SK-N-SH (cell line): Measurements from ENCODE around the gene HLA-DMA. TPM values are rescaled to one million over a fixed set of nuclear protein-coding genes. Genes with fewer than 3 reads are reported as not detected.

Source experiments
- CTCF ChIA-PET: fragments of 300-600, 350-600 bp; formaldehyde crosslinking; extraction: SDS; loops from one replicate; lab custom pipeline; 2021; lab: Yijun Ruan, JAX
- POLR2A ChIA-PET: fragments of 350-600 bp; sonication (Branson Sonifier 250); formaldehyde crosslinking; extraction: SDS; loops from one replicate; lab custom pipeline; 2020; ENCODE audit warnings: antibody characterized with exemption, inconsistent platforms; lab: Yijun Ruan, JAX
- DNase-seq: peaks from one replicate; pipeline ENCODE4 v3.0.0; 2012
- H2AFZ ChIP-seq: fragments of 200-600 bp; sonication (generic); 2 replicates; pipeline ENCODE4 v1.8.1; 2016; ENCODE audit warnings: antibody characterized with exemption, mild to moderate bottlenecking, low read depth
- H3F3A ChIP-seq: fragments of 200-600 bp; sonication (generic); replicated peaks from 2 replicates; pipeline ENCODE3; 2016; ENCODE audit warnings: antibody characterized with exemption, mild to moderate bottlenecking; ENCODE audit not compliant: insufficient read depth
- H3K27ac ChIP-seq, 2 experiments: fragments of 200-500 bp in 1 of 2; fragments of 200-600 bp in 1 of 2; sonication (Bioruptor generic) in 1 of 2; sonication (generic), shearing (Covaris generic) in 1 of 2; 2 replicates each; pipeline versions ENCODE4 v1.5.1 to v1.6.1; 2014 to 2016; ENCODE audit warnings: low read depth in 2 of 2, inconsistent platforms in 1 of 2, low read length in 1 of 2, mild to moderate bottlenecking in 1 of 2, mixed read lengths in 1 of 2
- H3K27me3 ChIP-seq: fragments of 200-600 bp; sonication (generic), shearing (Covaris generic); 2 replicates; pipeline ENCODE4 v1.6.1; 2016; ENCODE audit warnings: mixed run types; ENCODE audit not compliant: insufficient read depth
- H3K36me3 ChIP-seq, 2 experiments: fragments of 200-500 bp in 1 of 2; fragments of 200-600 bp in 1 of 2; sonication (Bioruptor generic) in 1 of 2; sonication (generic) in 1 of 2; replicated peaks in 1 of 2; 2 replicates each; pipeline versions ENCODE3 to v1.5.1; 2014 to 2016; ENCODE audit warnings: low read length in 1 of 2, mild to moderate bottlenecking in 1 of 2; ENCODE audit not compliant: insufficient read depth in 2 of 2, control insufficient read depth in 1 of 2
- H3K4me1 ChIP-seq, 2 experiments: fragments of 200-500 bp in 1 of 2; fragments of 200-600 bp in 1 of 2; sonication (Bioruptor generic) in 1 of 2; sonication (generic), shearing (Covaris generic) in 1 of 2; 2 replicates each; pipeline versions ENCODE4 v1.5.1 to v1.6.1; 2014 to 2016; ENCODE audit warnings: low read depth in 1 of 2, low read length in 1 of 2, mixed run types in 1 of 2; ENCODE audit not compliant: insufficient read depth in 2 of 2, control insufficient read depth in 1 of 2
- H3K4me2 ChIP-seq: fragments of 200-600 bp; sonication (generic), shearing (Covaris generic); 2 replicates; pipeline ENCODE4 v1.6.1; 2017; ENCODE audit warnings: mixed run types
- H3K4me3 ChIP-seq, 2 experiments: fragments of 200-500 bp in 1 of 2; fragments of 200-600 bp in 1 of 2; sonication (Bioruptor generic) in 1 of 2; sonication (generic), shearing (Covaris generic) in 1 of 2; 2 replicates each; pipeline versions ENCODE4 v1.5.1 to v1.8.1; 2014 to 2016; ENCODE audit warnings: low read depth in 2 of 2, inconsistent platforms in 1 of 2, low read length in 1 of 2, mild to moderate bottlenecking in 1 of 2, mixed read lengths in 1 of 2, moderate library complexity in 1 of 2
- H3K79me2 ChIP-seq: fragments of 200-600 bp; sonication (generic); 2 replicates; pipeline ENCODE4 v1.8.1; 2017; ENCODE audit warnings: mild to moderate bottlenecking; ENCODE audit not compliant: insufficient read depth
- H3K9ac ChIP-seq: fragments of 200-600 bp; sonication (generic); 2 replicates; pipeline ENCODE4 v1.6.1; 2017; ENCODE audit warnings: mixed run types
- H3K9me2 ChIP-seq: fragments of 200-600 bp; sonication (generic); 2 replicates; pipeline ENCODE4 v1.6.1; 2017; ENCODE audit warnings: mixed run types
- H3K9me3 ChIP-seq: fragments of 200-600 bp; sonication (generic); 2 replicates; pipeline ENCODE4 v1.6.1; 2017; ENCODE audit warnings: mixed run types, mild to moderate bottlenecking, moderate library complexity
- H4K20me1 ChIP-seq: fragments of 200-600 bp; sonication (generic); 2 replicates; pipeline ENCODE4 v1.6.1; 2017; ENCODE audit warnings: mild to moderate bottlenecking, mixed run types; ENCODE audit not compliant: insufficient read depth
- ELF1 ChIP-seq: IDR thresholded peaks from 2 replicates; pipeline ENCODE4 v1.4.0; 2012
- EP300 ChIP-seq, 2 experiments: IDR thresholded peaks; 2 replicates each; pipeline versions ENCODE4 v1.4.0 to v1.6.1; 2012; ENCODE audit warnings: borderline replicate concordance in 1 of 2, low read depth in 1 of 2, low read length in 1 of 2
- FOSL2 ChIP-seq: IDR thresholded peaks from 2 replicates; pipeline ENCODE4 v1.4.0; 2012; ENCODE audit warnings: low read depth, mild to moderate bottlenecking, moderate library complexity, borderline replicate concordance
- GABPA ChIP-seq: IDR thresholded peaks from 2 replicates; pipeline ENCODE4 v1.4.0; 2012; ENCODE audit warnings: low read depth, mild to moderate bottlenecking
- JUND ChIP-seq: IDR thresholded peaks from 2 replicates; pipeline ENCODE4 v1.4.0; 2012
- MEF2A ChIP-seq: IDR thresholded peaks from 2 replicates; pipeline ENCODE4 v1.4.0; 2012; ENCODE audit warnings: low read depth, borderline replicate concordance
- MXI1 ChIP-seq: IDR thresholded peaks from 2 replicates; pipeline ENCODE4 v1.6.1; 2012; ENCODE audit warnings: mild to moderate bottlenecking, low read depth, low read length, improper control_type of control experiment
- NRF1 ChIP-seq: IDR thresholded peaks from 2 replicates; pipeline ENCODE4 v1.6.1; 2012; ENCODE audit warnings: low read depth, mild to moderate bottlenecking, low read length
- PBX3 ChIP-seq: IDR thresholded peaks from 2 replicates; pipeline ENCODE4; 2012
- POLR2AphosphoS5 ChIP-seq: IDR thresholded peaks from 2 replicates; pipeline ENCODE4 v1.6.1; 2012; ENCODE audit warnings: low read depth, low read length
- RAD21 ChIP-seq: IDR thresholded peaks from 2 replicates; pipeline ENCODE4 v1.6.1; 2012; ENCODE audit warnings: mild to moderate bottlenecking, low read length
- RXRA ChIP-seq: IDR thresholded peaks from 2 replicates; pipeline ENCODE4 v1.4.0; 2012; ENCODE audit warnings: low read depth, mild to moderate bottlenecking, borderline replicate concordance
- SIN3A ChIP-seq: IDR thresholded peaks from 2 replicates; pipeline ENCODE4 v1.6.1; 2012; ENCODE audit warnings: low read depth, mild to moderate bottlenecking, low read length, moderate library complexity, borderline replicate concordance
- TAF1 ChIP-seq: IDR thresholded peaks from 2 replicates; pipeline ENCODE4 v1.6.1; 2012; ENCODE audit warnings: low read depth, mild to moderate bottlenecking, low read length, moderate library complexity, borderline replicate concordance
- TEAD4 ChIP-seq: IDR thresholded peaks from 2 replicates; pipeline ENCODE4 v1.4.0; 2012; ENCODE audit warnings: mild to moderate bottlenecking, borderline replicate concordance; ENCODE audit not compliant: insufficient read depth
- YY1 ChIP-seq: IDR thresholded peaks from 2 replicates; pipeline ENCODE4 v1.4.0; 2012; ENCODE audit warnings: low read depth, mild to moderate bottlenecking
- whole genome bisulfite sequencing: methylation state at CpG from one replicate; pipeline ENCODE4 v1.1.6; 2017; ENCODE audit warnings: low lambda C conversion rate; 5-methylcytosine and 5-hydroxymethylcytosine counted together
- polyA plus RNA-seq, 3 experiments: library from polyadenylated mRNA; depleted of rRNA; stranded (reverse); fragments of >200 nt; gene quantifications; 2 replicates each; pipeline ENCODE4 v1.2.3, GENCODE V29; 2012
- TF ChIP-seq, protein P1 (sequence below): IDR thresholded peaks from 2 replicates; pipeline ENCODE4 v1.4.0; 2012; ENCODE audit warnings: low read depth, borderline replicate concordance
- TF ChIP-seq, protein P2 (sequence below): fragments of 200-600 bp; sonication (generic); IDR thresholded peaks from 2 replicates; pipeline ENCODE4 v1.6.1; 2017; ENCODE audit warnings: antibody characterized with exemption, mild to moderate bottlenecking, moderate library complexity

Gene HLA-DMA
- polyA plus RNA-seq, 1 of the 3 experiments (the other 2 are of a cell fraction), result 1.2 TPM

DNA sequence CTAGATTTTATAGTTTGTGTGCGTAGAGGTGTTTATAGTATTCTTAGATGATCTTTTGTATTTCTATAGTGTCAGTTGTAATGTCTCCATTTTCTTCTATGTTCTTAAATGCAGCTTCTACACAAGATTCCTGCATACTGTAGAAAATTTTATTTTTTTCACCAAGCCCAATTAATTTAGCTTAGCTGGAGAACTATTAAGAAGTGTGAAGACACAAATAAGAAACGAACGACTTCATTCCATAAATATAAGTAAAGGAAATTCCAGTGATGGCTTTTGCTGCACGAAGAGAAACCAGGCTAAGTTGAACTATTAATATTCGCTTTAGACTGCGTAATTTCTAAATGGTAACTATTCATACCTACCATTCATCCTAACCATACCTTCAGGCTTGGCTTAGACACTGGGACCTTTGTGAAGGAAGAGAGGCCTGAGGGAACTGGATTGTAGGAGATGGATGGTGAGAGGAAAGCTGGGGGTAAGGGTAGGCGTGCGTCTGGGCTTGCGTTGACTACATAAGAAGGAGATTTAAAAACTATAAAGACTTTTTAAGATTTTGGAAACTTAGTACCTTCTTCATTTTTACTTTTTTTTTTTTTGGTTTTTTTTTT, 40.6 kb upstream of the HLA-DMA start:
- no peak overlapping the region for H2AFZ ChIP-seq
- CTCF ChIA-PET, result interaction anchor here (1.0 to 1.3 kb wide), 3 partner anchors 9 to 107 kb away, joined by 4 to 8 read pairs (median 5); no protein-coding TSS in a partner anchor
- H3K79me2 ChIP-seq, result no peaks in the 10 kb centered on the region
- H3K9me2 ChIP-seq, result no peaks in the 10 kb centered on the region
- no peak overlapping the region for H3K4me3 ChIP-seq
- no peak overlapping the region for H3K4me2 ChIP-seq
- no peaks in the 10 kb centered on the region; the same call in 1 of the 2 replicates for H3K9me3 ChIP-seq
- H3K4me1 ChIP-seq, result no peaks in the 10 kb centered on the region
- POLR2A ChIA-PET, result no interaction called here
- no peaks in the 10 kb centered on the region for H3F3A ChIP-seq
- H4K20me1 ChIP-seq, result no peaks in the 10 kb centered on the region
- WGBS, result 77% methylated on average over 9 of the region's 9 CpGs
- H3K27me3 ChIP-seq, result no peaks in the 10 kb centered on the region; the same call in 1 of the 2 replicates
- H3K36me3 ChIP-seq, result no peaks in the 10 kb centered on the region
- no peak overlapping the region for H3K9ac ChIP-seq
- TF ChIP-seq SIN3A (no peak), TEAD4 (no peak), JUND (no peak), EP300 (IDR thresholded peaks at IDR 0.05; ENCODE audit: borderline replicate concordance in 1 of 2, low read depth in 1 of 2, low read length in 1 of 2) (no peak), NRF1 (no peak), PBX3 (no peak), TAF1 (no peak), POLR2AphosphoS5 (no peak), MEF2A (no peak), FOSL2 (no peak), ELF1 (no peak), GABPA (no peak), YY1 (no peak)
- TF ChIP-seq, protein P1, sequence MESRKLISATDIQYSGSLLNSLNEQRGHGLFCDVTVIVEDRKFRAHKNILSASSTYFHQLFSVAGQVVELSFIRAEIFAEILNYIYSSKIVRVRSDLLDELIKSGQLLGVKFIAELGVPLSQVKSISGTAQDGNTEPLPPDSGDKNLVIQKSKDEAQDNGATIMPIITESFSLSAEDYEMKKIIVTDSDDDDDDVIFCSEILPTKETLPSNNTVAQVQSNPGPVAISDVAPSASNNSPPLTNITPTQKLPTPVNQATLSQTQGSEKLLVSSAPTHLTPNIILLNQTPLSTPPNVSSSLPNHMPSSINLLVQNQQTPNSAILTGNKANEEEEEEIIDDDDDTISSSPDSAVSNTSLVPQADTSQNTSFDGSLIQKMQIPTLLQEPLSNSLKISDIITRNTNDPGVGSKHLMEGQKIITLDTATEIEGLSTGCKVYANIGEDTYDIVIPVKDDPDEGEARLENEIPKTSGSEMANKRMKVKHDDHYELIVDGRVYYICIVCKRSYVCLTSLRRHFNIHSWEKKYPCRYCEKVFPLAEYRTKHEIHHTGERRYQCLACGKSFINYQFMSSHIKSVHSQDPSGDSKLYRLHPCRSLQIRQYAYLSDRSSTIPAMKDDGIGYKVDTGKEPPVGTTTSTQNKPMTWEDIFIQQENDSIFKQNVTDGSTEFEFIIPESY, result no peak
- TF ChIP-seq, all 33 proteins: peak for 0
- no peak for DNase-seq
- no peak overlapping the region for H3K27ac ChIP-seq

DNA sequence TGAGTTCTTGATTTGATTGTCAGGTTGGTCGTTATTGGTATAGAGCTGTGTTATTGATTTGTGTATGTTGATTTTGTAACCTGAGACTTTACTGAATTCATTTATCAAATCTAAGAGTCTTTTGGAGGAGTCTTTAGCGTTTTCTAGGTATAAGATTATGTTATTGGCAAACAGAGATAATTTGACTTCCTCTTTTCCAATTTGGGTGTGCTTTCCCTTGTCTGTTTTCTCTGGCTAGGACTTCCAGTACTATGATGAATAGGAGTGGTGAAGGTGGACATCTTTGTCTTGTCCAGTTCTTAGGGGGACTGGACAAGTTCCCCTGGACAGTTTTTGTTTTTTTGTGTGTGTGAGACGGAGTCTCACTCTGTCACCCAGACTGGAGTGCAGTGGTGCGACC, 39.1 kb upstream of the HLA-DMA start:
- no peak for DNase-seq
- H2AFZ ChIP-seq, result no peak overlapping the region
- H3K27me3 ChIP-seq, result no peaks in the 10 kb centered on the region; the same call in 1 of the 2 replicates
- no peaks in the 10 kb centered on the region for H3F3A ChIP-seq
- H3K9ac ChIP-seq, result no peak overlapping the region
- H3K36me3 ChIP-seq, result no peaks in the 10 kb centered on the region
- CTCF ChIA-PET, result no interaction called here
- TF ChIP-seq MXI1, result no peak
- no peak for TF ChIP-seq FOSL2
- TF ChIP-seq YY1, result no peak
- TF ChIP-seq, protein P1, result no peak
- TF ChIP-seq RXRA, result no peak
- TF ChIP-seq, protein P2, sequence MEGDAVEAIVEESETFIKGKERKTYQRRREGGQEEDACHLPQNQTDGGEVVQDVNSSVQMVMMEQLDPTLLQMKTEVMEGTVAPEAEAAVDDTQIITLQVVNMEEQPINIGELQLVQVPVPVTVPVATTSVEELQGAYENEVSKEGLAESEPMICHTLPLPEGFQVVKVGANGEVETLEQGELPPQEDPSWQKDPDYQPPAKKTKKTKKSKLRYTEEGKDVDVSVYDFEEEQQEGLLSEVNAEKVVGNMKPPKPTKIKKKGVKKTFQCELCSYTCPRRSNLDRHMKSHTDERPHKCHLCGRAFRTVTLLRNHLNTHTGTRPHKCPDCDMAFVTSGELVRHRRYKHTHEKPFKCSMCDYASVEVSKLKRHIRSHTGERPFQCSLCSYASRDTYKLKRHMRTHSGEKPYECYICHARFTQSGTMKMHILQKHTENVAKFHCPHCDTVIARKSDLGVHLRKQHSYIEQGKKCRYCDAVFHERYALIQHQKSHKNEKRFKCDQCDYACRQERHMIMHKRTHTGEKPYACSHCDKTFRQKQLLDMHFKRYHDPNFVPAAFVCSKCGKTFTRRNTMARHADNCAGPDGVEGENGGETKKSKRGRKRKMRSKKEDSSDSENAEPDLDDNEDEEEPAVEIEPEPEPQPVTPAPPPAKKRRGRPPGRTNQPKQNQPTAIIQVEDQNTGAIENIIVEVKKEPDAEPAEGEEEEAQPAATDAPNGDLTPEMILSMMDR, result no peak
- no peak for TF ChIP-seq RAD21
- no peak overlapping the region for H3K27ac ChIP-seq
- no peaks in the 10 kb centered on the region for H3K4me1 ChIP-seq
- H3K9me2 ChIP-seq, result no peaks in the 10 kb centered on the region
- POLR2A ChIA-PET, result no interaction called here
- H3K9me3 ChIP-seq, result no peaks in the 10 kb centered on the region; the same call in 1 of the 2 replicates
- H3K4me2 ChIP-seq, result no peak overlapping the region
- no peak overlapping the region for H3K4me3 ChIP-seq
- H3K79me2 ChIP-seq, result no peaks in the 10 kb centered on the region
- H4K20me1 ChIP-seq, result no peaks in the 10 kb centered on the region
- WGBS, result 13% methylated on average over 4 of the region's 4 CpGs
